Pancreas (tissue), 10 donors: ENCODE results near the gene GAREM2. TPM values are rescaled to one million over a fixed set of nuclear protein-coding genes. Genes with fewer than 3 reads are reported as not detected.

Source experiments
- ATAC-seq, 4 donors: fragments of 200-7000 bp; cut with Tn5 transposase; one replicate each; pipeline versions ENCODE4 v1.8.0 to v1.9.1; 2020; ENCODE audit warnings: mild to moderate bottlenecking in 4 of 4, moderate library complexity in 4 of 4
- DNase-seq, 6 donors: peaks; one replicate each; pipeline ENCODE4 v3.0.0-alpha.2; 2020
- FAIRE-seq: peaks from 2 replicates; lab custom pipeline; 2012; peaks lifted over from hg19 to GRCh38; lab: Jason Lieb, UNC
- H3K27ac ChIP-seq, 4 donors: fragments of 200-600 bp; sonication (generic); 1 replicate in 3 of 4; 2 replicates in 1 of 4; pipeline versions ENCODE4 v1.5.0 to v1.8.0; 2020
- H3K27me3 ChIP-seq, 4 donors: fragments of 200-600 bp; one replicate each; pipeline ENCODE4 v1.8.0; 2021
- H3K36me3 ChIP-seq, 3 donors: fragments of 200-600 bp; sonication (generic) in 1 of 3; one replicate each; pipeline versions ENCODE4 v1.5.0 to v1.8.0; 2020 to 2021
- H3K4me1 ChIP-seq, 3 donors: fragments of 200-600 bp; one replicate each; pipeline ENCODE4 v1.8.0; 2021
- H3K4me3 ChIP-seq, 4 donors: fragments of 200-600 bp; sonication (generic) in 2 of 4; one replicate each; pipeline versions ENCODE4 v1.5.0 to v1.8.0; 2020 to 2021
- H3K9me3 ChIP-seq, 4 donors: fragments of 200-600 bp; one replicate each; pipeline ENCODE4 v1.8.0; 2021
- CTCF ChIP-seq, 4 donors: fragments of 200-600 bp; sonication (generic) in 3 of 4; IDR thresholded peaks; one replicate each; pipeline versions ENCODE4 v1.5.0 to v1.8.0; 2021; ENCODE audit warnings: antibody characterized with exemption in 4 of 4
- WGBS, 2 donors: extraction: QIAGEN DNeasy Blood & Tissue Kit; methylation state at CpG; one replicate each; pipeline ENCODE4 v1.1.7; 2013; 5-methylcytosine and 5-hydroxymethylcytosine counted together
- intact Hi-C, 3 donors: fragments of 100-400 bp; cut with DNase I; formaldehyde crosslinking; loops; one replicate each; pipeline versions ENCODE4 v1.11.1 to v1.14.2; 2022
- polyA plus RNA-seq, 2 donors: library from polyadenylated mRNA; stranded (reverse); fragments of 200-250 nt; gene quantifications; one replicate each; pipeline ENCODE4 v1.2.3, GENCODE V29; 2013
- total RNA-seq, 6 donors: library from RNA; stranded (reverse); fragmentation: NEBNext Ultra II Directional in 4 of 6; extraction: Animal tissue kit (Norgen Biotek cat#: 25700) in 4 of 6; gene quantifications; one replicate each; pipeline versions ENCODE4 v1.2.1 to v1.2.4, GENCODE V29; 2021 to 2023
- donor health status: healthy with polysubstance abuse.
- donor health status: DM: no; HTN: no; CAD: no; lungs with moderate emphysema.
- donor health status: DM: no; HTN: no; CAD: no.
- donor health status: control.
- donor health status: control.
- donor health status: Bipolar disorder and iron deficiency.
- donor health status: DM: yes; HTN: yes; CAD: no.
- donor health status: DM: no; HTN: no; CAD: no.
- donor health status: DM: no; HTN: no; CAD: no.
- donor health status: DM: yes; HTN: yes; CAD: no.

The GAREM2 gene
- total and polyA plus RNA-seq, 8 donors = 1.1 to 4.0 (median 2.1) TPM

DNA sequence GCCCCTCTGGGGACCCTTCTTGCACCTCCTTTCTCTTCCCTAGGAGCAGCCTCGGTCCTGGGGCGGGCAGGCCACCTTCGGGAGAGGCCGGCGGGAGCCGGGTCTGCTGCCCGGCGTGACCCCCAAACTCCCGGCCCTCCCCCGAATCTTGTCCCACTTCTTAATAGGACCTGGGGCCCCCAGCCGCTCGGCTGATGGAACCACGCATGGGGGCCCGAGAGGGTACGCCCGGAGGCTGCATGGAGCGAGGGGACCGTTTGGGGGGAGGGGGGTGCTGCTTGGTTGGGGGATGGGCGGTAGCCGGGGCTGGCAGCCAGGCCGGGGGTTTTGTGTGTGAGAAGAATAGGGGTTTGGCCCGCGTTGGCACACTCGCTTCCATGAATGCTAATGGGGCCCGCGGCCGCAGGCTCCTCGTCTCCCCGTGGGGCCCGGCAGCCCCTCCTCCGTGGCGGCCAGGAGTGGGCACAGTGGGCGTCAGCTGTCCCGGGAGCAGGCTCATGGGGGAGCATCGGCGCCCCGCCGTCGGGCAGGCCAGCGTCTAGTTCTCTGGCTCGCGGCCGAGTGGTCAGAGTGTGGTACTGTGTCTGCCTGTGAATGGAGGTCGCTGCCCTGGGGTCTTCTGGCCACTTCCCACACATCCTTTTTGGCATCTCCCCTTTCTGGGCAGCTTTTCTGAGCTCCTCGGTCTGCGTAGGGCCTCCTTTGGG, 1.0 kb downstream of the GAREM2 start:
- intact Hi-C loops = no loop called here
- no peak for ATAC-seq
- no peak for TF ChIP-seq CTCF (IDR thresholded peaks at IDR 0.05)
- Histone ChIP-seq H3K27ac (no peak overlapping the region), H3K4me3 (peak overlapping the region in 1 of 4 donors; percentile 50), H3K36me3 (no peaks in the 10 kb centered on the region), H3K4me1 (peaks cover 0 to 6% (median 4%) of the 10 kb centered on the region in 3 donors), H3K27me3 (no peaks in the 10 kb centered on the region), H3K9me3 (no peaks in the 10 kb centered on the region)
- DNase-seq = no peak
- 32 to 33% methylated on average over 45 to 46 of the region's 46 CpGs for WGBS, 2 donors
- FAIRE-seq = no peak

DNA sequence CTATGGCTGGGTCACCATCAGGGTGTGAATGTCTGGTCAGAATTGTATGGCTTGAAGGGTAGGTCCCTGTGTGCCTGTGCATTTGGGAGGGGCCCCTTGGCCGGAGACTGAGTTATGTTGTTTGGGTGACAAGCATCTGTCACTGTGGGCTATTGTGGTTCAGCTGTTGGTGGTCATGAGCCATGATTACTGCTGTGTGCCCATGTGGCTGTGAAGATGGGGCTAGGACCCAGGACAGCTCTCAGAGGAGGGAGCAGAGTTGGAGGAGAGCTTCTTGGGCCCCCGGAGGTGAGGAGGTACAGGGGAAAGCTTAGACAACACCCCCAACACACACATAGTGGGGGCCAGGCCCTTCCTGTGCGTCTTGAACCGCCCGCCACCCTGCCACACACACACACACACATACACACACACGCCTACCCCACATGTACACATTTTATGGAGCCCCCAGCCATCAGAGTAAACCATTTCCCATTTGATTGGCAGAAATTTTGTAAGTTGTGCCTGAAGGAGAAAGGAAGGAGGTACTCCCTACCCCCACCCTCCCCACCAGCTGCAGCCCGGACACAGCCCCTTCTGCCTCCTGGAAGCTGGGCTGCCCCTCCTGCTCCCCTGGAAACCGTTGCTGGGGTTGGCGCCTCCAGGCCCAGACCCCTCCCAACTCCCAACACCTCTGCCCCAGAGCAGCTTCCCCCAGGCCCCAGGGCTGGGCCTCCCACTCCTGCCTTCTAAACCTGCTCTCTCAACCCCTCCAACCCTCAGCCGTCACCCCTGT, 2.0 kb downstream of the GAREM2 start:
- no peak overlapping the region for H3K4me3 ChIP-seq
- DNase-seq (peak in 1 of 6 donors; percentile 57), ATAC-seq (no peak), FAIRE-seq (no peak)
- intact Hi-C loops = no loop called here
- TF ChIP-seq CTCF (IDR thresholded peaks at IDR 0.05) = no peak
- H3K27ac ChIP-seq = no peak overlapping the region
- H3K36me3 ChIP-seq = no peaks in the 10 kb centered on the region
- 75 to 80% methylated on average over 10 of the region's 10 CpGs for WGBS, 2 donors
- H3K4me1 ChIP-seq = peaks cover 0 to 9% (median 4%) of the 10 kb centered on the region in 3 donors
- no peaks in the 10 kb centered on the region for H3K9me3 ChIP-seq
- H3K27me3 ChIP-seq = no peaks in the 10 kb centered on the region

DNA sequence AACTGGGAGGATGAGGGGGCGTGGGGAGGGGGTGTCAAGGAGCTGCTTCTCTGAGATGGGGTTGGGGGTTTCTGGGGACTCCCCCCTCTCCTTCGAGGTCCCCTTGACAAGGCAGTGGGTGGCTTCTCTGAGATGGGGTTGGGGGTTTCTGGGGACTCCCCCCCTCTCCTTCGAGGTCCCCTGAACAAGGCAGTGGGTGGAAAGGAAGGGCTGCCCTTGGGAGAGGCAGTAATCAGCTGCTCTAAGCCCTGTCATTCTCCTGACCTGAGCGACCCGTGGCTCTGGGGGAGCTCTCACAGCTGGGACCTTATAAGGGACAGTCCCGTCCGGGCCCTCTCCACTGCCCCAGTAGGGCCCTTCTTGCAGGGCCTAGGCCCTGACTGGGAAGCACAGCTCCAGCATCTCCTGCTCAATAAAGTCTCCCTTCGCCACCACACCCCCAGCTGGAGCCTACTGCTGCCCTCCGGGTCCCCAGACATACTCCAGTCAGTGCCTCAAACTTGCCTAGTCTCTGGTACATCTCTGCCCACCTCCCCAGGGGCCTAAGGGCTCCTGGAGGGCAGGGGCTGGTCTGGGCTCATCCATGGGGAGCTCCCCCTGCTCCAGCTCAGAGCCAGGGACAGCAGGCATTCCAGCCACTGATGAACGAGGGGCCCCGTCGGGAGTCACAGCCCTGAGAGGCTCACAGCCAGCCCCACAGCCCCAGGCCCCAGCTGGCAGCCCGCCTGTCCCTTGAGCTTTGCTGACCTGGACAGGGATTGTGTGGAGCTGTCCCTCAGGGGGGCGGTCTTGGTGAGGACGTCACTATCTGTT, 2.8 kb downstream of the GAREM2 start:
- Histone ChIP-seq H3K27me3 (no peaks in the 10 kb centered on the region), H3K27ac (no peak overlapping the region), H3K4me3 (no peak overlapping the region), H3K9me3 (no peaks in the 10 kb centered on the region), H3K36me3 (no peaks in the 10 kb centered on the region), H3K4me1 (peaks cover 0 to 9% (median 4%) of the 10 kb centered on the region in 3 donors)
- intact Hi-C loops = no loop called here
- TF ChIP-seq CTCF (IDR thresholded peaks at IDR 0.05) = no peak
- peak in 1 of 6 donors; percentile 60 for DNase-seq
- no peak for FAIRE-seq
- no peak for ATAC-seq
- 67 to 70% methylated on average over 11 to 15 of the region's 15 CpGs for WGBS, 2 donors

DNA sequence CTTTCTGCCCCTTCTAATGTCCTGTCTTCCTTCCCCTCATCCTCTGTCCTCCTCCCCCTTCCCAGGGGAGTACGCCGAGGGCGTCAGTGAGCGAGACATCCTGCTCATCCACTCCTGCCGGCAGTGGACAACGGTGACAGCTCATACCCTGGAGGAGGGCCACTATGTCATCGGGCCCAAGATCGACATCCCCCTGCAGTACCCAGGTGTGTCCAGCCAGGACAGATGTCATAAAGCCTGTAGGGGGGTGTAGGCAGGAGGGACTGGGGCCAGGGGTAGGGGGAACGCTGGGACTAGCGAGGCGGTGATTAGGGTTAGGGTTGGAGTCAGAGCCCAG, 3.4 kb downstream of the GAREM2 start:
- 82 to 85% methylated on average over 11 of the region's 11 CpGs for WGBS, 2 donors
- peaks cover 0 to 9% (median 4%) of the 10 kb centered on the region in 3 donors for H3K4me1 ChIP-seq
- ATAC-seq = no peak
- no peak for DNase-seq
- H3K9me3 ChIP-seq = no peaks in the 10 kb centered on the region
- TF ChIP-seq CTCF (IDR thresholded peaks at IDR 0.05) = no peak
- H3K27ac ChIP-seq = no peak overlapping the region
- no peaks in the 10 kb centered on the region for H3K27me3 ChIP-seq
- no peak overlapping the region for H3K4me3 ChIP-seq
- FAIRE-seq = no peak
- intact Hi-C loops = no loop called here
- no peaks in the 10 kb centered on the region for H3K36me3 ChIP-seq
